Spleen (tissue), 11 donors: Measurements from ENCODE around the gene OGDHL. TPM values are rescaled to one million over a fixed set of nuclear protein-coding genes. Genes with fewer than 3 reads are reported as not detected.

Experiments
- DNase-seq: peaks from one replicate; pipeline ENCODE4 v3.0.0-alpha.2; 2020
- H3K27ac ChIP-seq, 8 donors: fragments of 200-600 bp; sonication (generic) in 7 of 8; 1 replicate in 4 of 8; 2 replicates in 4 of 8; pipeline versions ENCODE4 v1.5.0 to v1.8.0; 2016 to 2021; ENCODE audit warnings: inconsistent platforms in 4 of 8, mild to moderate bottlenecking in 4 of 8, moderate library complexity in 1 of 8
- H3K27me3 ChIP-seq, 7 donors: fragments of 200-600 bp; sonication (generic) in 6 of 7; replicated peaks in 1 of 7; 1 replicate in 4 of 7; 2 replicates in 3 of 7; pipeline versions ENCODE4 v1.5.0 to v1.8.0; 2016 to 2021; ENCODE audit warnings: inconsistent platforms in 3 of 7, mild to moderate bottlenecking in 1 of 7
- H3K36me3 ChIP-seq, 6 donors: fragments of 200-600 bp; sonication (generic) in 5 of 6; 1 replicate in 4 of 6; 2 replicates in 2 of 6; pipeline versions ENCODE4 v1.5.0 to v1.8.0; 2016 to 2021; ENCODE audit warnings: inconsistent platforms in 2 of 6
- H3K4me1 ChIP-seq, 6 donors: fragments of 200-600 bp; sonication (generic) in 5 of 6; 1 replicate in 3 of 6; 2 replicates in 3 of 6; pipeline versions ENCODE4 v1.5.0 to v1.8.0; 2016 to 2021; ENCODE audit warnings: inconsistent platforms in 3 of 6
- H3K4me3 ChIP-seq, 8 donors: fragments of 200-600 bp; sonication (generic) in 7 of 8; 1 replicate in 4 of 8; 2 replicates in 4 of 8; pipeline versions ENCODE4 v1.5.0 to v1.8.0; 2016 to 2021; ENCODE audit warnings: inconsistent platforms in 4 of 8, mild to moderate bottlenecking in 4 of 8, moderate library complexity in 2 of 8
- H3K9me3 ChIP-seq, 8 donors: fragments of 200-600 bp; sonication (generic) in 7 of 8; 1 replicate in 4 of 8; 2 replicates in 4 of 8; pipeline versions ENCODE4 v1.5.0 to v1.8.0; 2016 to 2021; ENCODE audit warnings: inconsistent platforms in 4 of 8
- CTCF ChIP-seq, 11 experiments: fragments of 200-600 bp in 7 of 11; fragments of 450-650 bp in 4 of 11; sonication (generic) in 4 of 11; IDR thresholded peaks in 8 of 11; conservative IDR thresholded peaks in 3 of 11; 1 replicate in 7 of 11; 2 replicates in 4 of 11; pipeline versions ENCODE4 v1.4.0 to v1.8.0; 2016 to 2021; ENCODE audit warnings: antibody characterized with exemption in 11 of 11, inconsistent platforms in 4 of 11, mild to moderate bottlenecking in 1 of 11
- POLR2A ChIP-seq, 3 donors: fragments of 450-650 bp; IDR thresholded peaks; one replicate each; pipeline ENCODE4 v1.5.1; 2017; ENCODE audit warnings: antibody characterized with exemption in 3 of 3, mild to moderate bottlenecking in 1 of 3
- POLR2AphosphoS5 ChIP-seq, 3 donors: sonication (generic); formaldehyde crosslinking; IDR thresholded peaks; one replicate each; pipeline ENCODE4 v1.5.1; 2017; ENCODE audit warnings: antibody characterized with exemption in 3 of 3
- WGBS, 5 donors: extraction: QIAGEN DNeasy Blood & Tissue Kit in 3 of 5; methylation state at CpG; one replicate each; pipeline versions ENCODE4 v1.1.5 to v1.1.7; 2013 to 2018; 5-methylcytosine and 5-hydroxymethylcytosine counted together
- intact Hi-C: fragments of 100-400 bp; cut with DNase I; formaldehyde crosslinking; loops from one replicate; pipeline ENCODE4 v1.15.0; 2023; ENCODE audit warnings: low total_unique reads
- polyA plus RNA-seq, 3 donors: library from polyadenylated mRNA; stranded (reverse); fragments of 200-250 nt; gene quantifications; one replicate each; pipeline ENCODE4 v1.2.1, GENCODE V29; 2013
- total RNA-seq, 7 donors: library from RNA; depleted of rRNA in 3 of 7; stranded (reverse); fragments of >200 nt in 3 of 7; fragmentation: NEBNext Ultra II Directional in 4 of 7; extraction: Animal tissue kit (Norgen Biotek cat#: 25700) in 4 of 7; gene quantifications; one replicate each; pipeline versions ENCODE4 v1.1.0 to v1.2.1, GENCODE V29; 2016 to 2021
- donor health status: healthy with polysubstance abuse.
- donor health status: DM: no; HTN: no; CAD: no; lungs with moderate emphysema.
- donor health status: DM: no; HTN: no; CAD: no.
- donor health status: Bipolar disorder and iron deficiency.
- donor health status: healthy.
- donor health status: DM: no; HTN: no; CAD: no.
- donor health status: DM: yes; HTN: yes; CAD: no.

Gene OGDHL
- total and polyA plus RNA-seq, 10 donors: 0.09 to 1.6 (median 0.19) TPM; not detected in 2

DNA sequence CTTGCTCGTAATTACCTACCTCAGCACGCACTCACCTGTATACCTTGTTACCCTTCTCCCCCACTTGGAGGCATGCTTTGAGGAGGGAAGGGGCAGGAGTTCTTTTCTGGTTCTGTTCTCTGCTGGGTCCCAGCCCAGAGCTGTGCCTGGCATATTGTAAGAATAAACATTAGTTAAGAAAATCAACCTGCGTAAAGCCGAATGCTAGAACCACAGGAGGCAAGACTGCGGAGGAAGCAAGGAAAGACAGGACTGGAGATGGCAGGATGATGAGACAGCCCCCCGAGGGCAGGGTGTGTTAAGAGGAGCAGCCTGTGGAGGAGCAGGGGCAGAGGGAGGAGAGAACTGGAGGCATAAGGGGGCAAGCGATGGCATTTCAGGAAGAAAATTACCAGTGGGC lies 73.2 kb downstream of the OGDHL start:
- intact Hi-C loops: no loop called here
- TF ChIP-seq POLR2A (IDR thresholded peaks at IDR 0.05) (no peak), CTCF (IDR thresholded peaks at IDR 0.05 in 8 of 11, conservative IDR thresholded peaks at IDR 0.05 in 3 of 11) (no peak), POLR2AphosphoS5 (IDR thresholded peaks at IDR 0.05) (no peak)
- DNase-seq: no peak
- H3K4me3 ChIP-seq: no peak overlapping the region
- H3K4me1 ChIP-seq: no peaks in the 10 kb centered on the region
- no peaks in the 10 kb centered on the region for H3K36me3 ChIP-seq
- 18 to 33% (median 26%) methylated on average over 7 of the region's 7 CpGs for WGBS, 5 donors
- peaks cover 0 to 33% (median 15%) of the 10 kb centered on the region in 8 donors for H3K9me3 ChIP-seq
- H3K27ac ChIP-seq: no peak overlapping the region
- peaks cover 0 to 70% (median 22%) of the 10 kb centered on the region in 7 donors for H3K27me3 ChIP-seq

DNA sequence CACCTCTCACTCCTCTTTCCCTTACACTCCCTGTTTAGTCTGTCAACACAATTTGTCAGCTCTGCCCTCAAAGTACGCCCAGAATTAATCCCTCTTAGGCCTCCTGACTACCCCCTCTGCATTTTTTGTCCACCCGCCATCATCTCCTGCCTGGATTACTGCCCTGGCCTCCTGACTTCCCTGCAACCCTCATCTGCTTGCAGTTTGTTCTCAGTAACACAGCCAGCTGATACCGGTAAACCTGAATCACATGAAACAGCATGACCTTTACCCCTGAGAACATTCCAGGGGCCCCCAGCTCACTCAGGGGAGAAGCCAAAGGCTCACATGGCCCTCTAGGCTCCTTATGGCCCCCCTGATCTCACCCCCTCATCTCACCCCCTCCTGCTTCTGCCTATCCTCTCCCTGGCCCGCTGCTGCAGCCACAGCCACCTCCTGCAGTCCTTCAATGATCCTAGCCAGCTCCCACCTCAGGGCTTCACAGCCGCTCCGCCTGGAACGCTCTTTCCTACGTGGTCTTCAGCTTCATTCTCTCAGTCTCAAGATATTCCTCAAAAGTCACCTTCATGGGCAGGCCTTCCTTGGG lies 73.8 kb downstream of the OGDHL start:
- Histone ChIP-seq H3K36me3 (no peaks in the 10 kb centered on the region), H3K27me3 (peaks cover 0 to 64% (median 22%) of the 10 kb centered on the region in 7 donors), H3K4me3 (no peak overlapping the region), H3K27ac (no peak overlapping the region), H3K9me3 (peaks cover 0 to 32% (median 16%) of the 10 kb centered on the region in 8 donors), H3K4me1 (no peaks in the 10 kb centered on the region)
- no peak for DNase-seq
- no peak for TF ChIP-seq POLR2A (IDR thresholded peaks at IDR 0.05)
- WGBS, 5 donors: 18 to 28% (median 27%) methylated on average over 8 of the region's 8 CpGs
- intact Hi-C loops: no loop called here

DNA sequence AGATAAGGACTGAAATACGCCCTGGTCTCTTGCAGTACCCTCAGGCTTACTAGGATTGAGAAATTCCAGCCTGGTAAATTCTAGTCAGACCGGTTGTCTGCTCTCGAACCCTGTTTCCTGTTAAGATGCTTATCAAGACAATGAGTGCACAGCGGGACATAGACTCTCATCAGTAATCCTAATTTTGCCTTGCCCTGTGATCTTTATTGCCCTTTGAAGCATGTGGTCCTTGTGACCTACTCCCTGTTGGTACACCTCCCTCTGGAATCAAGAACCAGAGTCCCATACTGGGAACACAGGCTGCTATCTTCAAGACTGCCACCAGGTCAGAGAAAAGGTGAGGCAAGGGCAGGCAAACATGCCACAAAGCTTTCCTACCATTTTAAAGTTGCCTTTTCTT lies 75.5 kb downstream of the OGDHL start:
- Histone ChIP-seq H3K27me3 (peaks cover 0 to 50% (median 18%) of the 10 kb centered on the region in 7 donors), H3K27ac (no peak overlapping the region), H3K36me3 (no peaks in the 10 kb centered on the region), H3K9me3 (peaks cover 0 to 43% (median 28%) of the 10 kb centered on the region in 8 donors), H3K4me3 (no peak overlapping the region), H3K4me1 (no peaks in the 10 kb centered on the region)
- WGBS, 5 donors: 68 to 81% (median 71%) methylated on average over 4 of the region's 4 CpGs
- TF ChIP-seq POLR2AphosphoS5 (IDR thresholded peaks at IDR 0.05): no peak
- TF ChIP-seq CTCF (IDR thresholded peaks at IDR 0.05 in 8 of 11, conservative IDR thresholded peaks at IDR 0.05 in 3 of 11): no peak
- TF ChIP-seq POLR2A (IDR thresholded peaks at IDR 0.05): no peak
- DNase-seq: no peak
- intact Hi-C loops: no loop called here

Other genes with a start within 250 kb of the OGDHL start
- gene ERCC6, start 223.2 kb downstream of the OGDHL start, total RNA-seq: 10 to 100 TPM; 20.0 to 32.7 (median 26.5) TPM
- 1 to 10 TPM; 2.7 to 3.9 (median 3.8) TPM for gene ERCC6, start 223.2 kb downstream of the OGDHL start, polyA plus RNA-seq
- not detected for gene SLC18A3, start 152.0 kb downstream of the OGDHL start, total RNA-seq
- not detected for gene SLC18A3, start 152.0 kb downstream of the OGDHL start, polyA plus RNA-seq
- not detected for gene CHAT, start 148.3 kb downstream of the OGDHL start, total RNA-seq
- gene CHAT, start 148.3 kb downstream of the OGDHL start, polyA plus RNA-seq: not detected
- gene C10orf53, start 82.7 kb downstream of the OGDHL start, total RNA-seq: not detected
- gene C10orf53, start 82.7 kb downstream of the OGDHL start, polyA plus RNA-seq: not detected
- 10 to 100 TPM; 25.9 to 45.0 (median 34.5) TPM for gene PARG, start 179.7 kb upstream of the OGDHL start, total RNA-seq
- 1 to 10 TPM; 5.3 to 9.4 (median 5.5) TPM for gene PARG, start 179.7 kb upstream of the OGDHL start, polyA plus RNA-seq
- 10 to 100 TPM; 17.9 to 30.6 (median 24.2) TPM for gene TIMM23B, start 179.7 kb upstream of the OGDHL start, total RNA-seq
- gene TIMM23B, start 179.7 kb upstream of the OGDHL start, polyA plus RNA-seq: 1 to 10 TPM; 3.2 to 8.5 (median 3.8) TPM
- gene AGAP6, start 226.1 kb upstream of the OGDHL start, total RNA-seq: 10 to 100 TPM; 13.7 to 34.2 (median 19.4) TPM
- gene AGAP6, start 226.1 kb upstream of the OGDHL start, polyA plus RNA-seq: 10 to 100 TPM; 13.1 to 30.8 (median 21.7) TPM